NB4 (cell line): Measurements from ENCODE around the gene SDSL.
A peak's percentile ranks its signal among the peaks of the same experiment; 100 is the strongest.

Source experiments
- DNase-seq: peaks from one replicate; pipeline ENCODE4 v3.0.0; 2010; ENCODE audit warnings: low read depth
- H3K4me3 ChIP-seq: one replicate; pipeline ENCODE4 v1.5.1; 2011; ENCODE audit warnings: mild to moderate bottlenecking, low read depth, low read length, moderate library complexity
- CTCF ChIP-seq: IDR thresholded peaks from one replicate; pipeline ENCODE4 v1.5.1; 2012; ENCODE audit warnings: low read depth, low read length
- MAX ChIP-seq: IDR thresholded peaks from 2 replicates; pipeline ENCODE4 v1.6.1; 2011; ENCODE audit warnings: low read depth, low read length
- MYC ChIP-seq: IDR thresholded peaks from 2 replicates; pipeline ENCODE4 v1.6.1; 2011; ENCODE audit warnings: low read depth, low read length
- POLR2A ChIP-seq: IDR thresholded peaks from 2 replicates; pipeline ENCODE4 v1.6.1; 2011; ENCODE audit warnings: mild to moderate bottlenecking; ENCODE audit not compliant: insufficient read length; ENCODE audit errors: extremely low read depth

Gene SDSL

DNA sequence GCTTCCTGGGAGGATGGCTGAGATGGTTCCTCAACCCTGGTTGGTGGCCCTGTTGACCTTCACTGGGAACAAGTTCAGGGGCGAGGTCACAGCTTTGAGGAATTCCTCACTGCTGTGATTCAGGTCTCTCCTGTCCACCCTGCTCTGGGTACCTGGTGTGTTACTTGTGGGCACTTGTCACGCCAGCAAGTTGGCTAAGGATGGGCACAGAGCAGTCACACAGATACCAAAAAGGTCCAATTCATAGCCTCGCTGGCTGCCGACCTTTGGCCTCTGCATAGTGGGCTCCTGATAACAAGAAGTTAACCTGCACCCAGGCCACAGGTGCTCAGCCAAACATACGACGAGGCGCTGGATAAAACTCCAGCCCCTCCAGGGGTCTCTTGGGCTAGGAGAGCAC lies 29.7 kb upstream of the SDSL start:
- H3K4me3 ChIP-seq: no peak overlapping the region
- DNase-seq: no peak
- no peak for TF ChIP-seq CTCF
- no peak for TF ChIP-seq MYC
- TF ChIP-seq POLR2A: no peak
- TF ChIP-seq MAX: no peak

GRCh38 chr12:113392988-113393579 lies 29.1 kb upstream of the SDSL start:
- TF ChIP-seq MYC (no peak), CTCF (no peak), POLR2A (no peak), MAX (no peak)

DNA sequence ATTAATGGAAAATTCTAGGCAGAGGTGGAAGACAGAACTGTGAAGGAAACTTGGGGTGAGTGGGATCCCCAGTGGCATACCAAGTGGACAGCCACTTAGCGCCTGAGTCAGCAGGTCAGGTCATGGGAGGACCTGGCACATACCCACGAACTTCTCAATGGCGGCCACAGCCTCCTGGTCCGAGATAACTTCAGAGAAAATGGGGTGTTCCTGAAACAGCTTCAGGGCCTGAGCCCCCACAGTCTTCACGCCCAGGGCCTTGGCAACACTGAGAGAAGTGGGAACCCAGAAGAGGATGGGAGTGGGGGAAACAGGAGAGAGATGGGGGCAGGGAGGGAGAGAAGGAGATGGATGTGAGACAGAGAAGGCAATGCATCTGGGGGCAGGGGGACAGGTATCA lies 28.4 kb upstream of the SDSL start:
- TF ChIP-seq MYC (no peak), CTCF (no peak), POLR2A (no peak), MAX (no peak)
- H3K4me3 ChIP-seq: no peak overlapping the region
- DNase-seq: no peak

More at GRCh38 chr12:113392988-113393579, 29.1 kb upstream of the SDSL start:
- no peak overlapping the region for H3K4me3 ChIP-seq
- DNase-seq: peak; percentile 47

DNA sequence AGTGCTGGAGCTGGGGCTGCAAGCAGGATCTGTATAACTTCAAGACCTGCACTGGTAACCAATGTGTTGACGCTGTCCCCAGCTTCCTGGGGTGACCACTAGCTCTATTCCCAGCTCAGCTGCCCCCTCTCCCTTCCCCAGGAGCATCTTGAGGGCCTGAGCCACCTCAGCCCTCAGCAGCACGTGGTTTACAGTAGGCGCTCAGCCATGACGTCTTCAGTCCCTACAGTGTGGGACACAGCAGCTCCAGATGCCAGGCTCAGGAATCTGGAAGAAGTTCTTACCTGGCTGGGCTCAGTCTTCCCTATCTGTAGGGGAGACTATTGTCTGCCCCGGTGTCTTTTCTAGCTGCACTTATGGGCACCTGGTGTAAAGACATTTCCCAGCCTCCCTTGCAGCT lies 27.1 kb upstream of the SDSL start:
- no peak for DNase-seq
- TF ChIP-seq MYC: no peak
- TF ChIP-seq MAX: no peak
- no peak for TF ChIP-seq CTCF
- no peak for TF ChIP-seq POLR2A
- no peak overlapping the region for H3K4me3 ChIP-seq

GRCh38 chr12:113396200-113396599 lies 26.0 kb upstream of the SDSL start:
- TF ChIP-seq MYC: no peak
- no peak for TF ChIP-seq CTCF
- no peak for TF ChIP-seq MAX
- TF ChIP-seq POLR2A: no peak
- DNase-seq: no peak
- no peak overlapping the region for H3K4me3 ChIP-seq

GRCh38 chr12:113396828-113397496 lies 25.2 kb upstream of the SDSL start:
- TF ChIP-seq MAX (no peak), POLR2A (no peak), MYC (no peak), CTCF (no peak)
- H3K4me3 ChIP-seq: no peak overlapping the region
- no peak for DNase-seq
